PC-9 (cell line): Measurements from ENCODE around the gene BRMS1. TPM values are rescaled to one million over a fixed set of nuclear protein-coding genes. Genes with fewer than 3 reads are reported as not detected.

ENCODE experiments used
- BruUV-seq: library from RNA; stranded (reverse); fragments of 400-500 nt; replicated peaks from 2 replicates; lab custom pipeline; 2021; lab: Mats Ljungman, UMichigan
- CTCF ChIA-PET: fragments of 300-600 bp; sonication (Branson Sonifier 250); formaldehyde crosslinking; loops from one replicate; lab custom pipeline; 2022; ENCODE audit warnings: antibody characterized with exemption; lab: Charles Lee
- POLR2A ChIA-PET: fragments of 300-600 bp; sonication (Branson Sonifier 250); formaldehyde crosslinking; loops from one replicate; lab custom pipeline; 2022; ENCODE audit warnings: antibody characterized with exemption; ENCODE audit not compliant: unreplicated experiment; lab: Charles Lee
- DNase-seq, 2 experiments: peaks; one replicate each; pipeline versions ENCODE4 v3.0.0 to v3.0.0-alpha.2; 2015 to 2022; ENCODE audit warnings: mixed read lengths in 1 of 2
- H2AFZ ChIP-seq: fragments of 200-600 bp; sonication (generic); 2 replicates; pipeline ENCODE4 v1.8.1; 2017; ENCODE audit warnings: antibody characterized with exemption
- H3F3A ChIP-seq: fragments of 200-600 bp; sonication (generic); 2 replicates; pipeline ENCODE4 v1.8.1; 2017; ENCODE audit warnings: antibody characterized with exemption, mild to moderate bottlenecking, low read depth; ENCODE audit not compliant: insufficient read depth
- H3K27ac ChIP-seq: fragments of 200-600 bp; sonication (generic); 2 replicates; pipeline ENCODE4 v1.6.1; 2016; ENCODE audit warnings: mixed run types
- H3K27me3 ChIP-seq: fragments of 200-600 bp; sonication (generic); 2 replicates; pipeline ENCODE4 v1.6.1; 2016; ENCODE audit warnings: low read depth, mixed run types; ENCODE audit not compliant: insufficient read depth
- H3K36me3 ChIP-seq: fragments of 200-600 bp; sonication (generic); 2 replicates; pipeline ENCODE4 v1.6.1; 2016; ENCODE audit warnings: low read depth, mixed run types
- H3K4me1 ChIP-seq: fragments of 200-600 bp; sonication (generic); replicated peaks from 2 replicates; pipeline ENCODE4 v1.6.1; 2016; ENCODE audit warnings: mixed run types; ENCODE audit not compliant: insufficient read depth
- H3K4me2 ChIP-seq: fragments of 200-600 bp; sonication (generic); 2 replicates; pipeline ENCODE4 v1.6.1; 2017; ENCODE audit warnings: mixed run types
- H3K4me3 ChIP-seq: fragments of 200-600 bp; sonication (generic); 2 replicates; pipeline ENCODE4 v1.6.1; 2016; ENCODE audit warnings: mixed run types
- H3K79me2 ChIP-seq: fragments of 200-600 bp; sonication (generic); 2 replicates; pipeline ENCODE4 v1.6.1; 2017; ENCODE audit warnings: low read depth, mixed run types
- H3K9me2 ChIP-seq: fragments of 200-600 bp; sonication (generic); 2 replicates; pipeline ENCODE4 v1.8.1; 2017; ENCODE audit warnings: mild to moderate bottlenecking; ENCODE audit not compliant: insufficient read depth
- H3K9me3 ChIP-seq: fragments of 200-600 bp; sonication (generic); 2 replicates; pipeline ENCODE4 v1.8.1; 2016; ENCODE audit warnings: low read depth; ENCODE audit not compliant: insufficient read depth
- H4K20me1 ChIP-seq: fragments of 200-600 bp; sonication (generic); 2 replicates; pipeline ENCODE4 v1.8.1; 2017; ENCODE audit not compliant: insufficient read depth
- EZH2 ChIP-seq: fragments of 200-600 bp; sonication (generic); IDR thresholded peaks from 2 replicates; pipeline ENCODE4 v1.8.0; 2017; ENCODE audit warnings: antibody characterized with exemption, low read depth
- intact Hi-C: fragments of 100-400 bp; cut with micrococcal nuclease; formaldehyde crosslinking; loops from one replicate; pipeline ENCODE4 v1.10.0; 2022; ENCODE audit not compliant: unreplicated experiment
- total RNA-seq: library from RNA; stranded (reverse); gene quantifications from 2 replicates; pipeline ENCODE4 v1.2.3, GENCODE V29; 2021
- TF ChIP-seq, protein P1 (sequence below): fragments of 200-600 bp; sonication (generic); conservative IDR thresholded peaks from 2 replicates; pipeline ENCODE4 v1.6.1; 2017; ENCODE audit warnings: mixed run types, antibody characterized with exemption, mild to moderate bottlenecking, moderate library complexity

BRMS1 gene
- total RNA-seq, 1 experiment from 2014 or later = 54.3 TPM

DNA sequence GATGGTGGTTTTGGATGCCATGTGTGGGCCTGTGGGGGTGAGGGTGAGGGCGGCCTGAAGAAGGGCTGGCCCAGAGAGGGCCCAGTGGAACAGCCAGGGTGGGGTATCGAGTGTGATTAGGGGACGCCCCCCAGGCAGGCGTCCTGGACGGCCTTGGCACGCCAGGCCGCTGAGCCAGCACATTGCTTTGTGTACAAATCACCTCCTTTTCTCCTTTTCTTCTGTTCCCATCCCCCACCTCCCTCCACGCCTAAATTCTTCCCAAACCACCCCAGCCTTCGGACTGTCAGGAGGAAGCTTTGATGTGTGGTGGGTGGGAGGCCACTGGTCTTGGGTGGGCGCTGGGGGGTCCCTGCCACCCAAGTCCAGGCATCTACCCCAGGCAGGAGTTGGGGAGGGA lies 20.2 kb downstream of the BRMS1 start:
- H3K4me2 ChIP-seq = no peak overlapping the region
- TF ChIP-seq, protein P1, sequence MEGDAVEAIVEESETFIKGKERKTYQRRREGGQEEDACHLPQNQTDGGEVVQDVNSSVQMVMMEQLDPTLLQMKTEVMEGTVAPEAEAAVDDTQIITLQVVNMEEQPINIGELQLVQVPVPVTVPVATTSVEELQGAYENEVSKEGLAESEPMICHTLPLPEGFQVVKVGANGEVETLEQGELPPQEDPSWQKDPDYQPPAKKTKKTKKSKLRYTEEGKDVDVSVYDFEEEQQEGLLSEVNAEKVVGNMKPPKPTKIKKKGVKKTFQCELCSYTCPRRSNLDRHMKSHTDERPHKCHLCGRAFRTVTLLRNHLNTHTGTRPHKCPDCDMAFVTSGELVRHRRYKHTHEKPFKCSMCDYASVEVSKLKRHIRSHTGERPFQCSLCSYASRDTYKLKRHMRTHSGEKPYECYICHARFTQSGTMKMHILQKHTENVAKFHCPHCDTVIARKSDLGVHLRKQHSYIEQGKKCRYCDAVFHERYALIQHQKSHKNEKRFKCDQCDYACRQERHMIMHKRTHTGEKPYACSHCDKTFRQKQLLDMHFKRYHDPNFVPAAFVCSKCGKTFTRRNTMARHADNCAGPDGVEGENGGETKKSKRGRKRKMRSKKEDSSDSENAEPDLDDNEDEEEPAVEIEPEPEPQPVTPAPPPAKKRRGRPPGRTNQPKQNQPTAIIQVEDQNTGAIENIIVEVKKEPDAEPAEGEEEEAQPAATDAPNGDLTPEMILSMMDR = no peak
- TF ChIP-seq EZH2 = no peak
- POLR2A ChIA-PET = no interaction called here

DNA sequence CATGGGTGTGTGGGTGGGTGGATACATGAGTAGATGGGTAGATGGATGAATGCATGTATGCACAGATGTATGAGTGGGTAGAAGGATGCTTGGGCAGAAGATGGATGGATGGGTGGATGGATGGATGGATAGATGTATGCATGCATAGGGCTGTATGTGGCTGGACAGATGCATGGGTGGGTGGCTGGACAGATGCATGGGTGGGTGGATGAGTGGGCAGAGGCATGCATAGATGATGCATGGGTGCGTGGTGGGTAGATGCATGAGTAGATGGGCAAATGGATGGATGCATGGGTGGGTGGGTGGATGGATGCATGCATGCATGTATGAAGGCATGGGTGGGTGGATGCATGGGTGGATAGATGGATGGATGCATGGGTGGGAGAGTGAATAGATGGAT lies 21.2 kb downstream of the BRMS1 start:
- DNase-seq = no peak
- Histone ChIP-seq H3K4me3 (no peak overlapping the region), H3K27me3 (peaks cover 8% of the 10 kb centered on the region; the same call in 1 of the 2 replicates), H3K27ac (no peak overlapping the region), H2AFZ (no peak overlapping the region), H3K4me1 (peaks cover 34% of the 10 kb centered on the region), H3K4me2 (no peak overlapping the region), H3F3A (peaks cover 3% of the 10 kb centered on the region; the same call in 1 of the 2 replicates), H3K9me2 (no peaks in the 10 kb centered on the region), H3K79me2 (no peaks in the 10 kb centered on the region), H4K20me1 (no peaks in the 10 kb centered on the region), H3K36me3 (no peaks in the 10 kb centered on the region), H3K9me3 (peaks cover 13% of the 10 kb centered on the region; the same call in 1 of the 2 replicates)
- BruUV-seq = no TSS peak
- intact Hi-C loops = no loop called here
- no peak for TF ChIP-seq EZH2
- TF ChIP-seq, protein P1 = no peak
- ChIA-PET POLR2A (no interaction called here), CTCF (no interaction called here)

More for the DNA sequence above, 20.2 kb downstream of the BRMS1 start:
- Histone ChIP-seq H3K4me1 (peaks cover 34% of the 10 kb centered on the region), H3K4me3 (no peak overlapping the region), H3K9me3 (peaks cover 7% of the 10 kb centered on the region; the same call in 1 of the 2 replicates), H3F3A (peaks cover 3% of the 10 kb centered on the region; the same call in 1 of the 2 replicates), H3K9me2 (no peaks in the 10 kb centered on the region), H3K27ac (no peak overlapping the region), H4K20me1 (no peaks in the 10 kb centered on the region), H2AFZ (no peak overlapping the region), H3K79me2 (no peaks in the 10 kb centered on the region), H3K36me3 (no peaks in the 10 kb centered on the region), H3K27me3 (0 out of 2 replicates have a peak, but pooled peaks cover 8% of the 10 kb centered on the region)
- intact Hi-C loops = no loop called here
- CTCF ChIA-PET = interaction anchor here (0.5 kb wide), 1 partner anchor 154 kb away, joined by 3 read pairs; no protein-coding TSS in a partner anchor
- no TSS peak for BruUV-seq
- no peak for DNase-seq

DNA sequence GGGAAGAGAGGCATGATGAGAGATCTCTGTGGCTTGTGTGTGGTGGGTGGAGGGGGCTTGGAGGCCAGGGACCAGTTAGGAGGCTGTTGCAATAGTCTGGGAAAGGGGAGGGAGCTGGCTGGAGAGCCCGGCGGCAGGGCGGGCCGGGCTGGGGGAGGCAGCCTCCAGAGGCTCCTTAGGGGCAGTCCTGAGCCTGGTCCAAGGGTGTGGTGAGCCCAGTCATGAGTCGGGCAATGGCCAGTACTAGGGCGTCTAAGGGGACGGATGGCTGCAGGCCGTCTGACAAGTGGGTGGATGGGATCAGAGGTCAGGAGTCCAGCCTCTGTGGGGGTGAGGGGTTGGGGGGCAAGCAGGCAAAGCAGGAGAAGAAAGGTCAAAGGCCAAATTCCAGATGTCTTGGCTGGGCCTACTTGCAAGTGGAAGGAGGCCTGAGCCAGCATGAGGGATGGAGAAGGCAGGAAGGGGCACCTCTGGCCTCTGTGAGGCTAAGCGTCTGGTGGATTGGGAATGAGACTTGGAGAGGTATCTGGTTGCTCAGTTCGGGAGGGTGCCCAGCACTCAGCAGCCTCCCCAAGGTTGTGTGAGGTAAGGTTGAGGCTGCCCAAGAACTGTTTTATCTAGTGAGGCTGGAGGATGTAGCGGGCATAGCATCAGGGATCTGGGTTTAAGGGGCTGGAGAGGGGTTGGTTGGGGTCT lies 22.0 kb downstream of the BRMS1 start:
- H3K9me3 ChIP-seq = peaks cover 13% of the 10 kb centered on the region; the same call in 1 of the 2 replicates
- peaks cover 3% of the 10 kb centered on the region; the same call in 1 of the 2 replicates for H3F3A ChIP-seq
- CTCF ChIA-PET = interaction anchor here (0.6 kb wide), 1 partner anchor 105 kb away, joined by 3 read pairs; no protein-coding TSS in a partner anchor
- DNase-seq = no peak
- no peak overlapping the region for H3K4me3 ChIP-seq
- no peaks in the 10 kb centered on the region for H4K20me1 ChIP-seq
- peaks cover 34% of the 10 kb centered on the region for H3K4me1 ChIP-seq
- H2AFZ ChIP-seq = no peak overlapping the region
- intact Hi-C loops = no loop called here
- no peak overlapping the region for H3K27ac ChIP-seq
- no peaks in the 10 kb centered on the region for H3K36me3 ChIP-seq
- H3K79me2 ChIP-seq = no peaks in the 10 kb centered on the region
- peaks cover 8% of the 10 kb centered on the region; the same call in 1 of the 2 replicates for H3K27me3 ChIP-seq
- POLR2A ChIA-PET = no interaction called here
- TF ChIP-seq, protein P1 = no peak
- no peak for TF ChIP-seq EZH2
- H3K4me2 ChIP-seq = no peak overlapping the region
- no TSS peak for BruUV-seq
- no peaks in the 10 kb centered on the region for H3K9me2 ChIP-seq
